DMS53 (cell line): Measurements from ENCODE around the gene CEP55.
A peak's percentile ranks its signal among the peaks of the same experiment; 100 is the strongest.

Source experiments
- DNase-seq: peaks from one replicate; lab custom pipeline; 2025; lab: John Stamatoyannopoulos, UW

CEP55 gene

GRCh38 chr10:93469454-93469853, 27.0 kb upstream of the CEP55 start:
- DNase-seq, result no peak

- DNase-seq, result peak; percentile 67
These were observed 25.2 kb upstream of the CEP55 start for GRCh38 chr10:93471110-93471651.

GRCh38 chr10:93473161-93473560, 23.3 kb upstream of the CEP55 start:
- DNase-seq, result no peak

- no peak for DNase-seq
These were observed 22.5 kb upstream of the CEP55 start for GRCh38 chr10:93473804-93474472.

GRCh38 chr10:93475227-93475626, 21.2 kb upstream of the CEP55 start:
- DNase-seq, result peak; percentile 22

- peak; percentile 65 for DNase-seq
These were observed 20.5 kb upstream of the CEP55 start for GRCh38 chr10:93475871-93476270.

GRCh38 chr10:93476756-93477155, 19.7 kb upstream of the CEP55 start:
- no peak for DNase-seq

GRCh38 chr10:93478873-93479272, 17.5 kb upstream of the CEP55 start:
- DNase-seq, result no peak

- no peak for DNase-seq
These were observed 14.7 kb upstream of the CEP55 start for GRCh38 chr10:93481637-93482144.

GRCh38 chr10:93482145-93482834, 14.1 kb upstream of the CEP55 start, which contains the start of gene MYOF:
MYOF (minus strand) TSS chr10:93482334; CDS start chr10:93482194, 140 bp downstream.
- DNase-seq, result peak; percentile 84

- DNase-seq, result peak; percentile 7
These were observed 10.7 kb upstream of the CEP55 start for GRCh38 chr10:93485690-93486089.

- no peak for DNase-seq
These were observed 7.4 kb upstream of the CEP55 start for GRCh38 chr10:93488956-93489528.

GRCh38 chr10:93491602-93492121, 4.8 kb upstream of the CEP55 start:
- DNase-seq, result no peak

GRCh38 chr10:93493162-93493561, 3.2 kb upstream of the CEP55 start:
- peak; percentile 26 for DNase-seq

- DNase-seq, result no peak
These were observed 1.9 kb upstream of the CEP55 start for GRCh38 chr10:93494494-93494893.

GRCh38 chr10:93495654-93496321, 624 bp upstream of the CEP55 start:
- peak; percentile 58 for DNase-seq

- no peak for DNase-seq
These were observed 1.8 kb downstream of the CEP55 start for GRCh38 chr10:93498166-93498565.

- DNase-seq, result no peak
These were observed 5.2 kb downstream of the CEP55 start for GRCh38 chr10:93501650-93502049.

GRCh38 chr10:93503075-93503474, 6.7 kb downstream of the CEP55 start:
- no peak for DNase-seq

GRCh38 chr10:93505075-93505474, 8.7 kb downstream of the CEP55 start:
- no peak for DNase-seq

GRCh38 chr10:93509816-93510215, 13.4 kb downstream of the CEP55 start:
- DNase-seq, result no peak

- DNase-seq, result no peak
These were observed 16.2 kb downstream of the CEP55 start for GRCh38 chr10:93512565-93512964.
